NCI-H82 (cell line): ENCODE data around the gene TF.
"Not testable (repeated sequence)": the region's sequence is repeated elsewhere in the genome, so short reads cannot be mapped to it uniquely, and the experiment has no call there.

Experiments
- DNase-seq: peaks from one replicate; lab custom pipeline; 2025; lab: John Stamatoyannopoulos, UW

Gene TF

DNA sequence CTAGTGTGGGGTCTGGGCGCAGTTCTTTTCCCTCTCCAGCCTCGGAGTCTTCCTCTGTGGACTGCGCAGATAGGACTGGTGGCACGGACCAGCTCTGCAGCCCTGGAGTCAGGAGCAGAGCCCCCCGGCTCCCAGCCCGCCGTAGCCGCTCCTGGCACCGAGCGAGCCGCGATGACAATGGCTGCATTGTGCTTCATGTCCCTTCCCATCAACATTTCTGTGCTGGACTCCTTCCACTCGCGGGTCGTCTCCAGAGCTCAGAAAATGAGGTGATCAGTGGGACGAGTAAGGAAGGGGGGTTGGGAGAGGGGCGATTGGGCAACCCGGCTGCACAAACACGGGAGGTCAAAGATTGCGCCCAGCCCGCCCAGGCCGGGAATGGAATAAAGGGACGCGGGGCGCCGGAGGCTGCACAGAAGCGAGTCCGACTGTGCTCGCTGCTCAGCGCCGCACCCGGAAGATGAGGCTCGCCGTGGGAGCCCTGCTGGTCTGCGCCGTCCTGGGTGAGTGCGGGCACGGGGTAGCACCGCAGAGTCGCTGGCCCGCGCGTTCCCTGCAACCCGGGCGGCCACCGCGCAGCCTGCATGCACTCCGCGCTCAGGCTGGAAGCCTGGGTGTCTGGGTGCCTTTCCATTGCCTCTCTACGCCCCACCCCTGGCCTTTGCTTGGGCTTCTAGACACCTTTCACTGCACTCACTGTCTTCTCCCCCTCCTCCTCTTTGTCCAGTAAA is at the start of gene TF:
TF (plus strand) TSS at position 413 of the 731 bp plus-strand sequence; CDS start at position 461, 48 bp downstream.
- DNase-seq = no peak

DNA sequence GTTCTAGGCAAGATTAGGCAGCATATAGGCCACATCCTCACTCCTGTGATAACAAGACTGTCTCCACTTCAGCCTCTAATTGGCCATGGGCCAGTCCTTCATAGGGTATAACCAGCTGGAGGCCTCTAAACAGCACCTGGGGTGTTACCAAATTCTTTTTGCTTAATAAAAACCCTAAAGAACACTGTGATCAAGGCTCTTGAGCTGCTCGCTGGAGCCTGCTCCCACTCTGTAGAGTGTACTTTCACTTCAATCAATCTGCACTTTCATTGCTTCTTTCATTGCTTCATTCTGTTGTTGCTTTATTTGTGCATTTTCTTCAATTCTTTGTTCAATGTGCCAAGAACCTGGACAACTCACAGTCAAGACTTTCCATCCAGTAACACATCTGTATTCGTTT is 48.2 kb upstream of the TF start:
- DNase-seq = no peak

DNA sequence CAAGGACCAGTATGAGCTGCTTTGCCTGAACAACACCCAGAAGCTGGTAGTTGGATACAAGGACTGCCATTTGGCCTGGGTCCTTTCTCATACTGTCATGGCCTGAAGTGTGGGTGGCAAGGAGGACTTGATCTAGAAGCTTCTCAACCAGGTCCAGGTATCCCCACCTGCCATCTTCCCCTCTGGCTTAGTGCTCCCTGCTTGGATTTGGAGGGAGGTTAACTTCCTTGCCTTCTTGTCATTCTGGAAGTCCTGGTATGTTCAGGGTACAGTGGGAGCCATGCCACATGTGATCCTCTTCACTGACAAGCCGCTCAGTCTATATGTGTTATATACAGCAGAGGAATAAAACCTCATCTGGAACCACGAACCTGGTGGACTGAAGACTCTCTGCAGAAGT is 46.7 kb upstream of the TF start:
- no peak for DNase-seq

DNA sequence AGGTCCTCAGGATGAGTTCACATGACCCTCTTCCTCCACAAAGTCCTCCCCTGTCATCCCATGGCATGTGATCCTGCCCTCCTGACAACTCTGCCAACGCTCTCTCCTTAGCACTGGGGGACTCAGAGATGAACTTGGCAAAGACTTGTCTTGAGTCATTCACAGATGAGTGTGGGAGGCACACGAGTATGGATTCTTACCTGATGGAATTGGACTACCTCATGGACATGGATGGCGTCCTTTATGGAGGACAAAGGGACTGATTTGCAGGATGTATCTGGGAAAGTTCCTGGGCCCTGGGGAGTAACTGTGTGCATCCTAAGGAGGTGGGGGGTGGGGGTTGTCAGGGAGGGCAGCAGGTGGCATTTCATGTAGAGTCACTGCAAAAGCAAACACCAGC is 46.3 kb upstream of the TF start:
- DNase-seq = no peak

DNA sequence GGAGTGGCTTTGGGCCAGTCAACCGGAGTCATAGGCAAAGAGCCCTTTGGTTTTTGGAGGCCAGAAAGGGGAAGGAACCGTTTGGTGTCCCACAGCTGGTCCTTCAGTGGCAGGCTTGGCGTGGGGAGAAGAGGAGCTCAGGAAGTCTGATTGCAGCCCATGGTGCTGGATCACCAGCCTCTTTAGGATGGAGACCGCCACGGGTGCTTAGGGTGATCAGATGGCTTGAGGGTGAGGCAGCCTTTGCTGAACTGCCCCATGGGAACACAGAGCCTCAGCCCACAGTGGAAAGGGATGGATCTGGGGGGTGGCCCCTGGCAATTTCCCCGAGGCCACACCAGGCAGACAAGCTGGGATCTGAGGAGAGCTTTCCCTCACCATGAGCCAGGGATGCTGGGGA is 45.8 kb upstream of the TF start:
- no peak for DNase-seq

DNA sequence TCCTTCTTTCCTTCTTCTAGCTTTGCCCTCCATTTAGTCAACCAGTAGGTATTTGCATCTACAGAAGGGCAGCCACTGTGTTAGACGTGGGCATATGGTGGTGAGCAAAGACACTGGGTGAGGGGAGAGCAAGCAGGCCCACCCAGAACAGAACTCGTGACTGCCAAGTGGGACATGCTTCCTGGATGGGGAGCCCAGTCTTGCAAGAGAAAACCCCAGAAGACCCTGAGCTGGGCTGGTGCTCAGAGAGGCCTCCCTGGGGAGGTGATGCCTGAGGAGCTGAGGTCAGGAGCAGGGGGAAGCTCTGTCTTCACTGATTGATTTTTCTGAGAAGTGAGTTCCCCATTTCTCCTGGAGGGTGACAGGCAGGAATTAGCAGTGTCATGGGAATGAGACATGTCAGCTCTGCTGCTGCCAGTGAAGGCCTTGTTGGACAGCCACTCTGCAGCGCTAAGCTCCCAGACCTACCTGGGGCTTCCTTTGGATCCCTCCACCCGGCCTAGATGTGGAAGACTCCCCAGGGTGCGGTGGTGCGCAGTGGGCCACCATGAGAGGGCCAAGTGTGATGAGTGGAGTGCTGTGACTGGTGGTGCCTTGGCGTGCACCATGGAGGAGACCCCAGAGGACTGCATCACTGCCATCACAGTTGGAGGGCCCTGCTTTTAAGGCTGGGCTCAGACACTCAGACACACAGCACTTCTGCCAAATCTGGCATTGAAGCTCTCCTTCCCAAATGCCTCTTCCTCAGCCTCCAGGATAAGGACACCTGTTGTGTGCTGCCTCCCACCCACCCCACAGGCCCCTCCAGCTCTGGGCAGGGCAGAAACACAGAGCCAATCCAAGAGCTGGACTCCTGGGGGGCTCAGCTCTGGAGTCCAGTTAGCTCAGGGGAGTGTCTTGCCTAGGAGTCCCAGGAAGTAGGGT is 44.5 kb upstream of the TF start:
- no peak for DNase-seq

DNA sequence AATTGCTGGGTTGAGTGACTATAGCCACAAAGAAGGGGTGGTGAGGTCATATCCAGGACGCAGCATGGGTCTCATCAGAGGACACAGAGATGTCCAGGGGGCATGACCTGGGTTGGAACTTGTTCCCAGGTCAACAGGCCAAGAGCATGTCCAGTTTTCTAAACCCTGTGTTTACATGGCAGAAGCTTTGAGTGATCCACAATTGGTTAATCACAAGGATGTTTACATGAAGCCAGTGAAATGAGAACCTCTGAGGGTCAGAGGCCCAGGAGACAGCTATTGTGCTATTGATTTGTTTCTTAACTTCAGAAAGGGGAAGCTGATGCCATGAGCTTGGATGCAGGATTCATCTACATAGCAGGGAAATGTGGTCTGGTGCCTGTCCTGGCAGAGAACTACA is 42.3 kb upstream of the TF start:
- no peak for DNase-seq

DNA sequence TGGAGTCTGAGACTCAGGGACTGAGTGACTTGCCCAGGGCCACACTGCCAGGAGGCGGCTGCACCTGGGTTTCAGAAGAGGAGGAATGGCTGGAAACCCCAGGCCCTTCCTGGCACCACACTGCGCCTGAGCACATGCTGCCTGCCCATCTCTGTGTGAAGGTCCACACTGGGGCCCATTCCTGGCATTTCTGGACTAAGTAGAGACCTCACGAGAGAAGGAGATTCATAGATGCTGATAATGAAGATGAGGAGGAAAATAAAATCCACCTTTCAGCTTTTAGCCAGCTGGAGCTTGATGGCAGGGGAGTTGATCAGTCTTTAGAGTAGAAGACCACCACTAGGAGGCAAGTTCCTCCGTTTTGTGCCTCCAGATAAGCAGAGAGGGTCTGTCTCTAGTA is 40.2 kb upstream of the TF start:
- no peak for DNase-seq

DNA sequence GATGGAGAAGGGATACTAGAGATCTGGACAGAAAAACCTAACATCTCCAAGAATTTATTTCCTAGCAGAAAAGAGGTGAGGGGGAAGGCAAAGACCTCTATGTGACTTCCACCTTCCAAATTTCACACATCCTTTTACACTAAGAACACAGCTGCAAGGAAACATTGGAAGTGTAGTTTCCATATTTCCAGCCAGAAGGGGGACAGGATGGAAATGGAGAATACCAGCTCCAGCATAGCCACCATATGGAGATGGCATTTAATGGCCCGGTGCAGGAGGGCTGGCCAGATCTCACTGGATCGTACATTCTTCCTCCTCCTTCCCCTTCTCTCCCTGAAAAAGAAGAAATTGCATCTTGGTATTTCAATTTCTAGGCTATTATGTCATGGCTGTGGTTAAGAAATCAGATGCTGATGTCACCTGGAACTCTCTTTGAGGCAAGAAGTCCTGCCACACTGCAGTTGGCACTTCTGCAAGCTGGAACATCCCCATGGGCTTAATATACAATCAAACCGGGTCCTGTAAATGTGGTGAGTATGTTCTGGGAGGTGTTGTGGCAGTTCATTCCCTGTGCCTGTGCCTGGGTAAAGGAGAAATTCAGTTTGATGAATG is 36.9 kb upstream of the TF start:
- no peak for DNase-seq

DNA sequence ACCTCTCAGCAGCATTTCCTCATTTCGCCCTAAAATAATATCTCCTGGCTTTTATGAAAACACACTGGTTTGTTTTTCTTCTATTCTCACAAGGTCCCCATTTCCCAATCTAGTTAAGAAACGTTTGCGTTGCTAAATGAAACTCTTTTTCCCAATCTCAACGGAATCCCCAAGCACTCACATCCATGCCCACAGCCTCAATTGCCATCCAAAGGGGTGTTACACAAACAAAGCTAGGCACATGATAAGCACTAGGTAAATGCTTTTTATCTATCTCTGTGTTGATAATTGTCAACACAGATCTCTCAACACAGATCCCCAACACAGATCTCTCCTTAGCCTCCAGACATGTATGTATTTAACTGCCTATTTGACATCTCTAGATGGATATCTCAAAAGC is 35.2 kb upstream of the TF start:
- no peak for DNase-seq

DNA sequence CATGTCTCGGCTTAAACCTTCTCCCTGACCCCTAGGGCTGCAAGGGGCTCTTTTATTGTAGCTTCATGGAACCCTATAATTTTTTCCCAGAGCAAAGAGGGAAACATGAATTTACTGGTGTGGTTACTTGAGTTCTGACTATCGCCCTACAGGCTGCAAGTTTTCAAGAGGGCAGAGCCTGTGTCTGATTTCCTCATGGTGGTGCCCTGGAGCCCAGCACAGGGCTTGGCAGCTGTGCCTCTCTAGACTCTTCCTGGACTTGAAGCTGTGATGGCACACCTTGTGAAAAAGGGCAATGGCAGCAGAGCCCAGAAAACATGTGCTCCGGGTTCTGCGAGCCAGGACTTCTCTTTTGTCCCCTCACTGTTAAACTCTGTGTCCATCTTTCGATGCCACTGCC is 34.2 kb upstream of the TF start:
- DNase-seq = no peak

DNA sequence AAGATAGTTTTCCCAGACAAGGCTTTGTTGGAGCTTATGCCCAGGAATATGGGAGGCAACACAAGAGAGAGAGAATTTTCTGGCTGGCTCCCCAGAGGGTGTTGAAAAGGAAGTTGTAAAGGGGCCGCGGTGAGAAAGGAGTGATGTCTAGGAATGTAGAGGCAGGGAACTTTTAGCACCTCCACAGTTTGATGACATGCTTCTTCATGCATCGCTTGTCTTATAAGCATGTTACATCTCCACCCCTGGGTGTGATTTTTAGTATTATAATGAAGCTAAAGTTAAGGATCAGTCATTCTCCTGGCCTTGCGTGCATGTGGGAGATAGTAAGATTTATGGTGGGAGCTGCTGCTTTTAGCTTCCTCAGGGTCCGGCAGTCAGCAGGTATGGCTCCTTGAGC is 32.8 kb upstream of the TF start:
- no peak for DNase-seq

DNA sequence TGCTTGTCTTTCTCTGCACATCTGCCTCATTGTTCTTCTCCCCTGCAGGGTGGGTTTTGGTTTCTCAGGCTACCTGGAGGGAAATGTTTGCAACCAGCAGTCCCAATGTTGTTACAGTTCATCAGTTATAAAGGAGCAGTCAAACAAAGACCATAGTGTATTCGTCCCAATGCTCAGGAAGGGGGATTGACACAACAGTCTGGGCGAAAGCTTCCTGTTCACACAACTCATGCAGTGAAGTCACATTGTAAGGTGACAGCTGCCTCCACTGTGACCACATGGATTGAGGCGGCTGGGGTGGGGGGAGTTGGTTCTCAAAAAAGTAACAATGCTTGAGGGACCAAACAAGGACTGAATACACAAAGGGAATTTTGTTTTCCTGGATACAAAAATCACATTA is 28.8 kb upstream of the TF start:
- DNase-seq = no peak

DNA sequence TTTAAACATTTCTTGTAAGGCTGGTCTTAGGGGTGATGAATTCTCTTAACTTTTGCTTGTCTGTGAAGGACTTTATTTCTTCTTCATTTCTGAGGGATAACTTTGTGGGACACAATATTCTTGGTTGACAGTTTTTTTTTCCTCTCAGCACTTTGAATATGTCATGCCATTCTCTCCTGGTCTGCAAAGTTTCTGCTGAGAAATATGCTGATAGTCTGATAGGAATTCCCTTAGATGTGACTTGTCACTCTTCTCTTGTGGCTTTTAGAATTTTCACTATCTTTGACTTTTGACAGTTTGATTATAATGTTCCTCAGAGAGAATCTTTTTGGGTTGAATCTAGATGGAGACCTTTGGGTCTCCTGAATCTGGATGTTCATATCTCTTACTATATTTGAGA is 23.3 kb upstream of the TF start:
- DNase-seq = no peak

DNA sequence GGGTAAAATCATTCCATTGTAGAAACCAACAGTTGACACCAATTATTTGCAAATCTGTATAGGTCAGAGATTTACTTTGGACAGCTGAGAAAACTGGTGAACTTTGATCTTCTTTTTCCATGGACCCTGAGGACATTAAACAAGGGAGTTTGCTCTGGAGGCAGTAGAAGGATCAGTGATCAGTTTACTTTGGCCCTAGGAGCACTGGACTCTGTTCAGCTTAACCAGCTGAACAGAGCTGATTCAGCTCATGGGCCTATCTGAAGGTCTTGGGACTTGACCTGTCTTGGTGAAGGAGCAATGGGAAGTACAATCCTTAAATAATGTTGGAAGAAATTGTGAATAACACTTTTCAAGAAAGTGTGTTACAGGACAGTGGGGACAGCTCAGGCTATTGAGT is 15.2 kb upstream of the TF start:
- DNase-seq = no peak

DNA sequence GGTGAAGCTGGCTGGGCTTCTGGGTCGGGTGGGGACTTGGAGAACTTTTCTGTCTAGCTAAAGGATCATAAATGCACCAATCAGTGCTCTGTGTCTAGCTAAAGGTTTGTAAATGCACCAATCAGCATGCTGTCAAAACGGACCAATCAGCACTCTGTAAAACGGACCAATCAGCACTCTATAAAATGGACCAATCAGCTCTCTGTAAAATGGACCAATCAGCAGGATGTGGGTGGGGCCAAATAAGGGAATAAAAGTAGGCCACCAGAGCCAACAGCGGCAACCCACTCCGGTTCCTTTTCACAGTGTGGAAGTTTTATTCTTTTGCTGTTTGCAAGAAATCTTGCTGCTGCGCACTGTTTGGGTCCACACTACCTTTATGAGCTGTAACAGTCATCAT is 14.0 kb upstream of the TF start:
- not testable (repeated sequence) for DNase-seq

DNA sequence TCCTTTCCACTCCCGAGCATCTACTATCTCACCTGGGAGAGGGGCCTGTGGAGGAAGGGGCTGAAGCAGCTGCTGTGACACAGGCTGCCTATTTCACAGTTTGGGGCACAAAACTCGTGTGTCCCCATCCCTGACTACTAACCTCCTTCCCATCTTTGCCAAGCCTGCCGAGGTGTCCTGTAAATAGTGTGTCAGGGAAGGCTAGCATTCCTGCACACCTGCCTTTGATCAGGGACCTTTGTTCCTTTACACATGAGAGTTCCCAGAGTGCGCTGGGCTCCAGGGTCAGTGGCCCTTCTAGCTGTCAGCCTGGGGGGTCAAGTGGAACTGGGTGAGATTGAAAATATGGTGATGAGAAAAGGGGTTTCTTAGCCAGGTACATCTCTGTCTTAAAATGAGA is 13.0 kb upstream of the TF start:
- no peak for DNase-seq

DNA sequence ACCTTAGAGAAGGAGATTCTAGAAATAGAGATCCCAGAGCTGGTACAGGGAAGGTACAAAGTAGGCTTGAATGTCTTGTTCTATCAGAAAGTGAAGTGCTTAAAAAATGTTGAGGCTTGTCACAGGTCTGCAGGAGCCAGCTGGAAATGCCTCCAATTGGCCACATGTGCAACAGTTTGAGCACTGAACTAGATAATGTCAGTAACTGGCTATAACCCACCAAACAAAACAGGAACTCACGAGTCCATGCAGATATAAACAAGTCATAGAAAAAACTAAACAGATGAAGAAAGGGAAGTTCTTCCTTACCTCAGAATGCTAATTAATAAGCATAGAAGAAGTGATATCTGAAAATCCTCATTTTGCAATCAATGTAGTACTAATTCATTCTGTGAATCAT is 11.9 kb upstream of the TF start:
- DNase-seq = no peak

DNA sequence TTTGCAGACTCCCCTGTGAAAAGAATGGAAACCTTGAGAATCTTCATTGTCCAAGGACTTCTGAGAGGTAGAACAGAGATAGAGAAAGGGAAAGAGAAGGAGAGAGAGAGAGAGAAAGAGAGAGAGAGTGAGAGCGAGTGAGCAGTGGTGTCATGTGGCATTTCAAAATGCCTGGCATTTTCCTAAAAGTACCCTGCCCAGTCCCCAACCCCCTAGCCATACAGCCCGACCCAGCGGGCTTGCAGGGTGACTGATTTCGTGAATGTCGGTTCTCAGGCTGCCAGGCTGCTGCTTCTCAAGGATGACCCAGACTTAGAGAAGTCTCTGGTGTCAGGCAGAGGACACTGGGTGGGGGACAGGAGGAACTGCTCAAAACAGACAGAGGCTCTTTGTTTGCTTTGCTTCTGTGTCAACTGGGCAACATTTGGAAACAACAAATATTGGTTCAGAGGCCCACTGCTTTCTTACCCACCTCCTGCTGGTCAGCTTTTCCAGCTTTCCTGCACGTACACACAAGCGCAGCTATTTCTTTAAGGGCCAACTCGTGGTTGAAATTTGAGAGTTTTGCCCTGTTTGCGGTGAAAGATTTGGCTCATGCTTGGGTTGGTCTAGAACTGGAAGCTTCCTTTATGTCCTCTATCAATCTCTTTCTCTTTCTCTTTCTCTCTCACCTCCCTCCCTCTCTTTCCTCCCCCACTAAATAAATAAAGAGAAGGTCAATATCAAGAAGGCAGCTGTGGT is 3.7 kb upstream of the TF start:
- no peak for DNase-seq

DNA sequence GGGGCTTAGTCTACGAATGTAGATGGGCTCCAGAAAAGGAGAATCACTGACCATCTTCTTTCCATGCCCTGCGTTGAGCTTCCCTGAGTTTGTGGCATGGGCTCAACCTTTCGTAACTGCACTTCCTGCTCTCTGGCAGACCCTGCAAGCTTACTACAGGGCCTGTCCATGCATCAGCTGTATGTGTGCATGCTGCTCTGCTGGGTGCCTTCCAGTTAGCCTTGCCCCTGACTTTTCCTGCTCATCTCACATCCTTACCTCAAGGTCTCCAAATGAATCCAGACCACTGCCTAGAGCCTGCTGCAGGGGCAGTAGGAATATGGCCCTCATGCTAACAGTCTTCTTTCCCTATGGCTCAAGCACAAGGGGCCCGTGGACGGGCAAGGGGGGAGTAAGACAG is 2.0 kb upstream of the TF start:
- no peak for DNase-seq

DNA sequence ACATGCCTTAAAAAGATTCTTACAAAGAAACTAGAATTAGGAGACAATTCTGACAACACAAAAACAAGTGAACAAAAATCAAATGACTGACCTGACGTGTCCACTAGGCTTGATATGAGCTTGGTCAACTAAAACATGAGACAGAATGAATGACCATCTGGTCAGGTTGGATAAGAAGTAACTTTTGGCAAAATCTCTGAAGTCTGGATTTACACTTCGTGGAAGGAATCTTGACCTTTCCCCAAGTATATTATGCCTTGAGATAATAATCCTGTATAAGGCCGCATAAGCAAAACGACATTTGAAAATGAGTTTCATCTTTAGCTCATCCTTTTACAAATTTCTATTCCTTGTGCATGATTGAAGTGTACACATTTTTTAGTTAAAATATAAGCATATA is 1.1 kb upstream of the TF start:
- DNase-seq = no peak

DNA sequence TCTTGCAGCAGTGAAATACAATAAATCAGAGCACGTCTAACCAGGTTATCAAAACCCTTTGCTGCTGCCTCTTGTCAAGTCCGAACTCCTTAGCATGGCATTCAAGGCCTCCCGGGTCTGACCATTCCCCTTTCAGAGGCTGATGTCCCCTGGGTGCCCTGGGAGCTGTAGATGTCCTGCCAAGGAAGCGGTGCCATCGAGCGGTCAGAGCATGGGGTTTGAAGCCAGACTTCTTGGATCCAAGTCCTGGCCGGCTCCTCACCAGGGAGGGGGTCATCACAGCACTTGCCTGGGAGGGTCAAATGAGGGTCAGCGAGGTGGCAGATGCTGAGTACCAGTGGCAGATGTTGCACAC is 496 bp downstream of the TF start:
- no peak for DNase-seq

DNA sequence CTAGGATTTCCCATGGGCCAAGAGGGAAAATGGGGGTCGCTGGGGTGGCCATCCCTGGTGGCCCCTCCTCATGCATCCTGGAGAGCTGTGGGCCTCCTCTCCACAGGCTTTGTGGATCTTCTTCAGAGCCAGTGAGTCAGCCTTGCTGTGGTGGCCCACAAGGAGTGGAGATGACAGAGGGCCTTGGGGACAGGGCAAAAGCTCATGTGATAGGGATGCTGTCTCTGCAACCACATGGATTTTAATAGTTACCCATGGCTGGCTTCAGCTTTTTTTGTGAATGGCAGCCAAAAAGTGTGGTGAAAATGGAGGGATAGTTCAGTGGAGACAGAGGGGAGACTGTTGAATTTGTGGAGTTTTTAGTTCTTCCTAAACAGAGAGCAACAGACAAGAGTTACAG is 1.2 kb downstream of the TF start:
- no peak for DNase-seq
